ENCODE results near the gene CCSER1.
"Not testable (repeated sequence)": the region's sequence is repeated elsewhere in the genome, so short reads cannot be mapped to it uniquely, and the experiment has no call there.

CCSER1 gene

DNA sequence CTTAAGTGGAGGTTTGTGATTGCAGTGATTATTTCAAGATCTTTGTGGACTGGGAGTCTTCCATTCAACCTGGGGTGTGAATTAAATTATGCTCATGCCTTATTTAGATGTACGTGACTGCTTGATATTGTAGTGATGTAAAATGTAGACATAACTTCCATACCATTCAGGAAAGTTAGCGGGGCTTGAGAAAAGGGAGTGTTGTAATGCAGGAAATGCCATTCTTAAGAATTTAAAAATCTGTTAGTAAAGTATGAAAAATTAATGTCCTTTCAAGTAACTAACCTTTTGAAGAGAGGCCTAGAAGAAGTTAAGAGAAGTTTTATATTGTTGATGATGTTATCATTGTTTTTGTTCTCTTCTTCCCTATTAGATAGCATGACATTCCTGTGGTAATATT is 318.2 kb downstream of the CCSER1 start:
- DNase-seq (ENCODE audit: low read depth) = no peak

DNA sequence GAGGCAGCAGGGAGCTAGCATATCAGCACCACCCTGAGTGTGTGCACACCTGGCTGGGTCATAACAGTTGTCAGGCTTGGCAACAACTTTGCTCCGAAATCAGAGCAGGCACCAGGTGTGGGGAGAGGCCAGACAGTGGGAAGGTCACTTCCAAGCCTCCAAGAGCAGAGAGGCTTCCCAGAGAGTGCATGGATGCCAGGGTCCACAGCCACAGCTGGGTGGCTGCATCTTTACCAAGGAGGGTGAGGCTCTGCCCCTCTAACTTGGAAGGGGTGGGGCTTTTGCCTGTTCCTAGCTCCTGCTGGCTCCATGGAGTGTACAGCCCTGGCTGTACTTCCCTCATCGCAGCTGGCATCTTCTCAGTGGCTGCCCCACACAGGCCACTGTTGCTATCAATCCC is 322.4 kb downstream of the CCSER1 start:
- DNase-seq (ENCODE audit: low read depth) = no peak

DNA sequence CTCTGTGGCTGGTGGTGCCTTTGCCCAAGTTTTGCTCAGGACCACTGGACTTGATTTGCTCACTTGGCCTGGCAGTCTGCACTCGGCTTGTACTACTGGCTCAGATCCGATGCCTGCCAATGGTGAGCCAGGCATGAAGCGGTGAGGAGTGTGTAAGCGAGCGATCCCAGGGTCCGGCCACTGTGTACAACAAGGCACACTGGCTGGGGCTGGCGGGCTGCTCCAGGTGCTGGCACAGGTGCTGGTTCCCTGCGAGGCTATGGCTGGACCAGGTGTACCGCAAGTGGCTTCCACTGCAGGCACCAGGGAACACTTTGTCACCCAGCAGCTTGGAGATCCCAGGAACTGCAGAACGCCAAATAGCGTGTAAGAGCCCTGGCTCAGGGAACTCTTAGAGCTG is 329.7 kb downstream of the CCSER1 start:
- DNase-seq (ENCODE audit: low read depth) = no peak

DNA sequence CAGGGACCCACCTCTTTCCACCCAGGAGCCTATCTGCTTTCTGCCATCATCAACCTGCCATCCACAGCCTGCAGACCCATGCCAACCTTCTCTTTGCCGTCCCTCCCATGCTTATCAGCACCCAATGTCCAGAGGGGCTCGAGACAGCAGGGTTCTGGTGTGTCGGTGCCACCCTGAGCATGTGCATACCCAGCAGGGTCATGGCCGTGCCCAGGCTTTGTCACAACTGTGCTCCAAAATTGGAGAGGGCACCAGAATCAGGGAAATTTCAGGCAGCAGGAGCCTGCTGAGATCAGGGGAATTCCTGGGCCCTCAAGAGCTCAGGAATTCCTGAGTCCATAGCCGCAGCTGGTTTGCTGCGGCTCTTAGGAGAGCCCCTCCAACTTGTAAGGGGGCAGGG is 330.6 kb downstream of the CCSER1 start:
- DNase-seq (ENCODE audit: low read depth) = no peak

DNA sequence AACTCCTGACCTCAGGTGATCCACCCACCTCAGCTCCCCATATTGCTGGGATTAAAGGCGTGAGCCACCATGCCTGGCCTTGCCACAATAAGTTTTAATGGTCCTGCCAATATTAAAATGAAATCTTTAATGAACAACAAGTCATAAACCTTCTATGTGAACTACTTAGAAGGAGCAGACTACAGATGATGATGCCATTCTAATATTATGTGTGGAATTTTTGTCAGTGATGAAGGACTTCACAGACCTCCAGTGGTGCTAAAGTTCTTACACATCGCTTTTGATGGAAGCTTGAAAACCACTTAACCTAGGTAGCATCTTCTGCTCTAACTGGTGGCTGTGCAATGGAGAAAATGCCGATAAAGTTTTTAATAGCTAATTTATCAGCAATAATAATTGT is 331.4 kb downstream of the CCSER1 start:
- no peak for DNase-seq (ENCODE audit: low read depth)

DNA sequence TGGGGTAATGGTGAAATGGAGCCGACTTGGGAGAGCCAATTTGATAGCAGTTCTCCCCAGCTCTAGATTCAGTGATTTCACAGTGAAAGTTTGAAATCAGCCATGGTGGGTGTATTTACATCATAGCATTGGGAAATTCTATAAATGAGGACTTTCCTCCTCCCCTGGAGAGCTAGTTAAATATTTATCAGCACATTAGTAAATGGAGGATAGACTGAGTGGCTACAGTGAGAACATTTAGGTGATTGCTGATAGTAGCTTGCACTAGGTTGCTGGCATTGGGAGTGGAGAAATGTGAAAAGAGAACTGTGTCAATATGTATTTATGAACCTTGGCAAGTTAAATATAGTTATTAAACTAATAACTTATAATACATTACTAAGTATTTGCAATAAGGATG is 347.3 kb downstream of the CCSER1 start:
- no peak for DNase-seq (ENCODE audit: low read depth)

DNA sequence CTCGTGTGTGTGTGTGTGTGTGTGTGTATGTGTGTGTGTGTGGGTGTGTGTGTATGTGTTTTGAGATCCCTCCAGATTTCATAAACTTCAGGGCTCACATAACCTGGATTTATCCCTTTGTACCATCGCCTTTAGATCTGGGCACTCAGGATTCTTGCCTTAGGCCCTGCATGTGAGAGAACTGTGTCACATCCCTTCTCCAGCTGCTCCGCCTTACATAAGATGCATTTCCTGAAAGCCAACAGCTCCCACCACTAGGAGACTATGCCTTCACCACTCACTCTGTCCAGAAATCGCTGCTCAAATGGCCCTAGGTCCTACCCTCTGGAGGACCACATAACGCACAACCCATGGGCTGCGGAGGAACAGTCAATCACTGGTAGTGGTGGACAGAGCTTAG is 348.8 kb downstream of the CCSER1 start:
- DNase-seq (ENCODE audit: low read depth) = no peak

DNA sequence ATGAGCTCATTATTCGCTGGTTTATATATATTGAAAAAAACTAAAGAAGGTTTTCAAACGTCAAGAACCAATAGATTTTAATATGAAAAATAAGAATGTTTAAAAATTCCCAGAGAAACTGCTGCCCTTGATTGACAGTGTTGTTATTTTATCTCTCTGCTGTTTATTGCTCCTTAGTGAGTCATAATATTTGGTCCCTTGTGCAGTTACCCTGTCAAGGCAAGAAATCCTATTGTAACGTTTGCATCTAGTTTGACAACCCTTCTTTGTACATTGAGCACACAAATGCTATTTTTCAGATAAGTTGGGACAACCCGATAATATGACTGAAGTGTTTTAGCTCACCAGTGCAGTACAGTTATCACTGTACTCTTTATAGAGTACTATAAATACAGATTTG is 349.4 kb downstream of the CCSER1 start:
- DNase-seq (ENCODE audit: low read depth) = no peak

DNA sequence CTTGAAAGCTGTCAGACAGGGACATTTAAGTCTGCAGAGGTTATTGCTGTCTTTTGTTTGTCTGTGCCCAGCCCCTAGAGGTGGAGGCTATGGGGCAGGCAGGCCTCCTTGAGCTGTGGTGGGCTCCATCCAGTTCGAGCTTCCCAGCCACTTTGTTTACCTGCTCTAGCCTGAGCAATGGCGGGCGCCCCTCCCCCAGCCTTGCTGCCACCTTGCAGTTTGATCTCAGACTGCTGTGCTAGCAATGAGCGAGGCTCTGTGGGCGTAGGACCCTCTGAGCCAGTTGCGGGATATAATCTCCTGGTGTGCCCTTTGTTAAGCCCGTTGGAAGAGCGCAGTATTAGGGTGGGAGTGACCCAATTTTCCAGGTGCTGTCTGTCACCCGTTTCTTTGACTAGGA is 357.7 kb downstream of the CCSER1 start:
- not testable (repeated sequence) for DNase-seq (ENCODE audit: low read depth)

DNA sequence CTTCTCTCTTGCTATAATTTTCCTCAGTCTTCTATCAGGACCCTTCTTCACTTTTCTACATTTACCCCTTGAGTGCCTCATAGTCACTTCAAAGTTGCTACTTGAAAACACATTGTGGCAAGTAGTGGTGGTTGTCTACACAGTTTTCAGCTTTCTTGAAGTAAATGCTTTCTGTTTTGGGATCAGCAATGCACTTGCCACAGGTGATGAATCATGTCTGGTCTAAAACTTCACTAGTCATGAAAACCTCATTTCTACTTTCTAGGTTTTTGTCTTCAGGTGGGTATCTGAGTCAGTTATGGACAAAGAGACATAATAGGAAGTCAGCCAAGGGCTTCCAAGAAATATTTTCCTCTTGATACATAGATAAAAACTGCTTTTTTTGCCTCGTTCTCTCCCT is 359.2 kb downstream of the CCSER1 start:
- no peak for DNase-seq (ENCODE audit: low read depth)

DNA sequence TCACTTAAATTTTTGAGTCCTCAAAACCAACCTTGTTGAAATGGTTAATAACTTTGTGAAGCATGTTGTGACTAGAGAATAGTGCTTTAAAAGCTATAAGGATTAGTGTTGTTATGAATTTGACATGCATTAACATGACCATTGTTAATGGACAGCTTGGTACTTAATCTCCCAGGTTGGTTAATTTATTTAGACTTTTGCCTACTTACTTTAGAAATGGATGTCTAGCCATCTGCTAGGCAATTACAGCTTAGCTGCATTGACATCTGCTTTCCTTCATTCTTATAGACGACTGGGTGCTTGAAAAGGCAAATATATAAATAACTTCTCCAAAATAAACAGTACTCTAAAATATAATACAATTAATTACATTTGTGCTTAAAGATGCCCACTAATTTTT is 368.0 kb downstream of the CCSER1 start:
- no peak for DNase-seq (ENCODE audit: low read depth)

DNA sequence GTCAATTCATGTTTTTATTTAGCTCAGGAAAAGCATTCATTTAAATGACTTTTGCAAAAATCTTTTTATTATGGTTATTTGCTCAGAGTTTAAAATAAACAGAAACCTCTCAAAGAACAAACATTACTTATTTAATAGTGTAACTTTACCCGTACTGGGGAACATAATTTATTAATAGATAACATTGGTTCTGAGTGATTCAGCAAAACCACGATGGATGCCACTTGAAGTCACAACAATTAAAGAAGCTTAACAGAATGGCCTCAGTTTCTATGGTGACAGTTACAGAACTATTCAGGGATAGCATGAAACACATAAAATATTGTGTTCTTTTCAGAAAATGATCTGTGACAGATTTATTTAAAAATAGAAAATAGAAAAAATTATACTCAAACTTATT is 368.7 kb downstream of the CCSER1 start:
- DNase-seq (ENCODE audit: low read depth) = no peak

DNA sequence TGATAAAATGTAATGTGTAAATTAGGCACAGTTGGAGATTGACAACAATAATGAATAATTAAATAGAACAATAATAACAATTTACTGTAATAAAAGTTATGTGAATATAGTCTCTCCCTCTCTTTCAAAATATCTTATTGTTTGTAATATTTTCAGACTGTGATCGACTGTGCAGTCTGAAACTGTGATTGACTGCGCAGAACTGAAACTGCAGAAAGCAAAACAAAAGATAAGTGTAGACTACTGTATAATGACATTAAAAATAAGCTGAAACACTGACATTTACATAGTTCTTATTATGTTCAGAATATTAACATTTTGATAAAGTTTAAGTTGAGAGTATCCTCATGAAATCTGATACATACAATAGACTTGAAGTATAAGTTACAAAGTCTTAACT is 371.0 kb downstream of the CCSER1 start:
- no peak for DNase-seq (ENCODE audit: low read depth)

DNA sequence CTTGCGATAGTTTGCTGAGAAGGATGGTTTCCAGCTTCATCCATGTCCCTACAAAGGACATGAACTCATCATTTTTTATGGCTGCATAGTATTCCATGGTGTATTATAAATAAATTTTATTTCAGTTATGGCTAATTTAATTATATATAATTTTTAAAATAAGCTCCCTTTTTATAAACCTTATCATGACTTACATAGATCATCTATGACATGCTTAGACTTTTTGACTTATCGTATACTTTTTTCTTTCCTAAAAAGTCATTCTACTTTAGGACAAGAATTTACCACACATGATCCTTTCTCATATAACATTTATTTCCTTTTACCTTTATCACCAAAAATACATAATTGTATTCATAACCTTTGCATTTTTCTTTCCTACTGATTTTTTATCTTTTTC is 376.5 kb downstream of the CCSER1 start:
- DNase-seq (ENCODE audit: low read depth) = no peak

DNA sequence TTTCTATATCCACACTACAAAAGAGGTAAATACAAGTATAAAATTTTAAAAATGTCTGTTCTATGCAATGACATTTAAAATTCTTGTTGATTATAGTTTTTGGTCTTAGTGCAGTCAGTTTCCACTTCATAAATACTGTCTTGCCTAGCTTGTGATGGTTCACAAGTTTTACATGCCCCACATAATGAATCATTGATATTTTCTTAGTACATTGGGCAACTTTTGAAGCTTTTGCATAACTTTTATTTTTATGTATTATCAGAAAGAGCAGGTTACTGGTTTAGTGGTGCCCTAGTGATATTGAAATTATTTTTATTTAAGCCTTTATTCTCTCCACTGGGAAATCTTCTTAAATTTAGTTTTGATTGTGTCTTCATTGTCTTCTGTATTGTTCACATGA is 388.0 kb downstream of the CCSER1 start:
- no peak for DNase-seq (ENCODE audit: low read depth)

DNA sequence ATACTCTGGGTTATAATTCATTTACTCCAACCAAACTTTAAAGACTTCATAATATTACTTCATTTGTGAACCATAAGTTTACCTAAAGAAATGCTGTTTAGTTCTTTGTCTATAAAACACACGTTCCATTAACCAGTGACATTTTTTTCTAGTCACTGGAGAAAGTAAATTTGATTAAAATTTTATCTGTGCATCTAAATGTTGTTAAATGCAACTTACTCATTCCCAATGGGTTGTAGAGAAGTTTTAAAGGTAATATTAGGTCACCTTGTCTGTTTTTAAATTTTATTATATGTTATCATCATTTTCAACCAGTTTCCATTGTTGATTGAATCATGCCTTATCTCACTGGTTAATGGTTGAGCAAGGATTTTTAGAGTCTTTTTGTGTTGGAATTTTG is 401.4 kb downstream of the CCSER1 start:
- DNase-seq (ENCODE audit: low read depth) = no peak

DNA sequence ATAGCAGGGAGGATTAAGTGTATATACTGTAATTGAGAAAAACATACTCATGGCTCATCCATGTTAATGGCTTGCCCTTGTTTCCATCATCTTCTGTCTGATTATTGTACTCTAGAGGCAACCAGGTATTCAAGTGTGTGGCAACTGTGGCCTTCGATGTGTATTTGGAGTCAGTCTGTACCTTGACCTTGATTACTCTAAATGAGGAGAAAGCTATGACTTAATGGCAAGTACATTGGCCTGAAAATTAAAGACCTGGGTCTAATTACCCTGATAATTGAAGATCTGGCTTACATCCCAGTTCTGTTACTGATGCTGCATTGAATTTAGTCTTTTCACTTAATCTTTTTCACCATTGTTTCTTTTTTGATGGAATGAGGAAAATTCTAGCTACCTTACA is 409.2 kb downstream of the CCSER1 start:
- DNase-seq (ENCODE audit: low read depth) = no peak

DNA sequence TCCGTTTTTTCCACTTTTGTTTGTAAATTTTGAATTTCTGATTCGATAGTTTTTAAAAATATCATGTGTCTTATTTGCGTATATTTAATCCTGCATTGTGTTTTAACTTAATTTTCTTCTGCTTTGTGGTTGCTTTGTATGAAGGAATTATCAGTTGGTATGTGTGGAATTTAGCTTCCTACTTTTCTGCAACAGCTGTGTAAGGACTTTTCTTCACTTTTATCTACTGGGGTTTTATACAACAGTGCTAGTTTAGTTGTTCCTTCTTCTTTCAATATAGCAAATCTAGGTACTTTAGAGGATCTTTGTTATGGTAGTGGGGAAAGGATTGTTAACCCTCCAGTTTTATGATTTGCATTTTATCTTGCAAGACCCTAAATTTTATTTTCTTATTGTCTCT is 410.3 kb downstream of the CCSER1 start:
- DNase-seq (ENCODE audit: low read depth) = no peak

DNA sequence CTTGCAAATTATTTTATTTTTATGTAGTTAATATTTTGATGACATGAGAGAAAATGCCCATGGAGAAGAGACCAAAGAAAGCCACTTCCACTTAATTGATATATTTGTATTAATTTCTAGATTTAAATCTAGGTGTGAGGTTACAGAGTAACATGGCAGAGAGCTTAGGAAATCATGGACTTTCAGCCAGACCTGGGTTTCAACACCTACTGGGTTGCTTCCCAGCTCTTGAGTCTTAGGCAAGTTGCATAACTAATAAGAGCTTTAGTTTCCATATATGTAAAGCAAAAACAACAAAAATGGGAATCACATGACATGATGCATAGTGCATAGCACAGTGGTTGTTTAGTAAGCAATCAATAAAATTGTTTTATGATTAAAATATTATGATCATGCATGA is 413.3 kb downstream of the CCSER1 start:
- peak; percentile 5 for DNase-seq (ENCODE audit: low read depth)

DNA sequence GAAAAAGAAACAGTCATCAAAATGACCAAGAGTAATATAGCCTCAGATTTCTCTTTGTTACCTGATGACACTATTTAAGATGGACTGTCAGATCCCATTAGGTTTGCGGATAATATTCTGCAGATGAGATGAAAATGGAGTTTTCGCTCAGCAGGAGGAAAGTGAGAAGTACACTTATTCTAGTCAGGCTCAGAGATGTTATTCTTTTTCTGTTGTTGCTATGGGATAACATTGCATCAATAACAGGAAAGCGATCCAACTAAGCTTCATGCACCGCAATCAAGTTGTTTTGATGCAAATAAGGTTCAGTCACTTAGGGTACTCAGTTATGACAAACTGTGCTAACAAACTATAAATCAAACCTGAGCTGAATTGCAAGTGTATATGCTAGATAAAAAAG is 415.0 kb downstream of the CCSER1 start:
- DNase-seq (ENCODE audit: low read depth) = no peak

DNA sequence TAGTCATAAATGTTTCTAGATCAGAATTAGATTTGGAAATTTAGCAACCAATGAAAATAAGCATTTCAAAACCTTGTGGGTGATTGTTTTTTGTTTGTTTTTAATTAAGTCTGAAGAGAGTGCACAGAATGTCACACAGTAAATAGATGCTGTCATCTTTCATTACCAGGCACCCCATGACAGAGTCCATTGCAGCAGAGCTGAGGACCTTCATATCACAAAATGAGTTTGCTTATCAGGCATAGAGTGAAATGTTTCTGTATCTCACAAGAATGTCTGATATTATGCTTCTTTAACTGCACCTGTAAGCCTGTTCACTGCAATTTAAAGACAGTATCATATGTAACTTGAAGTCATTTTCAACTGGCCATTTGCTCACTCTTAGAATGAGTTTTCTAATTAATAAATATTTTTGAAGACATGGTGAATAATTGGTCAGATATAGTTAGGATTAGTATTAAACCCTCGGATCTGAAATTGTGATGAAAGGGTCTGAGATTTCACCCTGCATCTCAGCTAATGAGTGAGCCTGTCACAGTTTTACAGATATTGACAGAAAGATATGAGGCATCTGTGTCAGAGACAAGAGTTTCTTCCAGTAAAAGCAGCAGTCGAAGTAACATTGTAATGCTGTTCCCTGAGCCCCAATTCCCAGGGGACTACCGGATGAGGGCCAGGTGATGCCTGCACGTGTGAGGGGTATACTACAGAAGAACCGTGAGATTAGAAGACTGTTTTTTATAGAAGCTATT is 416.4 kb downstream of the CCSER1 start:
- no peak for DNase-seq (ENCODE audit: low read depth)

DNA sequence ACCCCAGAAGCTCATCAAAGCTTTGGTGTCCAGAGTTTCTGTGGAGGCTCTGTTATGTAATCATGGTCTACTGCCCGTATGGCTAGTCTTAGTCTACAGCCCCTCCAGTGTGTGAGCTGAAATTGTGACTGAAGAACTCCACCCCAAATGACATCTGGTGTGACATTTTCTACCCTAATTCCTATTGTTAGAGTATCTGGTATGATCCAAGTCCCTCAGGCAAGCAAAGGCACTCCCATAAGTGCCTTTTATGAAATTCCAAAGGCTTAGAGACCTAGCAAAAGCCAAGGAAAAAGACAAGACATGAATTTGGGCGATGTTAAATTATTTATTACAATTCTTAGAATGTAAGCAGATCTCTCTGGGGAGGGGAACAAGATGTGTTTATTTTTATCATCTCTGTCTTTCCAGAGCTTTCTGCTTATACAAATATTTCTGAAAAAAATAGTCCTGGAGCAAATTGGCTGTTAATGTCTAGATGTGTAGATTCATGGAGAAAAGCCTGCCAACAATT is 417.4 kb downstream of the CCSER1 start:
- no peak for DNase-seq (ENCODE audit: low read depth)

DNA sequence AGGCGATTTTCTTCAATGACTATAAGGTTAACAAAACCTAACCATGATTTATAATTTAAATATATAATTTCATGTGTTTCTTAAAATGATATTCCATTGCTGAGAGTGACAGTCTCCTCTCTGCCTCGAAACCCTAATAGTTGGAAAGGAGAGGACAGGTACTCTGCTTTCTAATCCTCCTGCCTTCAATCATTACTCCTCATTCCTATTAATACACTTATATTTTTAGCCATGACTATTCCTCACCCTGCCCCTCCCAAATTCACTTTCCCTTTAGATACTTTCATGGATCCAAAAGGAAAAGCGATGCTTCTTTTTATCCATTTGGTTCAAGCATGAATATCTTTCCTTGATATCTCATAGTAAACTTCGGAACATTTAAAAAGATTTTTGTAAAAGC is 418.2 kb downstream of the CCSER1 start:
- DNase-seq (ENCODE audit: low read depth) = no peak

DNA sequence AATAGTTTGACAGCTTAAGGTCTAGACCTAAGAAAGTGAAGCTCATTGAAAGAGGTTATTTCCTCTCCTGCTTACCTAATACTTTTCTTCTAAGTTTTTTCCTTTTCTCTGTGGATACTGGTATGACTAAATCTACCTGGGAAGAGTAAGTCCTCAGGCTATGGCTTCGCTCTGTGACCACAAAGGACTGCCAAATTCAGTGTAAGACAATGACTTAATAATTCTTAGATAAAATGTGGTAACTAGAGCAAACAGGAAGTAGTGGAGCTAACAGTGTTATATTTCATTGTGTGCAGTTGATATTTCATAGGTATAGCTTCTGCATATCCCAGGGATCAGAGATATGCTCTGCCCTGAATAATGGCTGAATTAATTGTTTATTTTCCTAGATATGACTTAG is 418.9 kb downstream of the CCSER1 start:
- no peak for DNase-seq (ENCODE audit: low read depth)

Measured in fibroblast of gingiva (primary cell).